SK-N-SH treated with all-trans-retinoic acid at 6 μM for 48 hours (cell line): ENCODE data around the gene COL15A1.

ENCODE experiments used
- ARNTL ChIP-seq: fragments of 450-650 bp; formaldehyde crosslinking; IDR thresholded peaks from 2 replicates; pipeline ENCODE4 v1.5.0; 2020; ENCODE audit warnings: low read depth, mild to moderate bottlenecking, moderate library complexity, borderline replicate concordance
- CSDC2 ChIP-seq: fragments of 250-450 bp; sonication (Bioruptor Pico); IDR thresholded peaks from 2 replicates; pipeline ENCODE4 v1.5.0; 2020; ENCODE audit warnings: mild to moderate bottlenecking, moderate library complexity
- ESRRG ChIP-seq: fragments of 250-450 bp; sonication (Bioruptor Pico); IDR thresholded peaks from 2 replicates; pipeline ENCODE4 v1.6.1; 2021; ENCODE audit warnings: mild to moderate bottlenecking
- OSR1 ChIP-seq: fragments of 250-450 bp; sonication (Bioruptor Pico); IDR thresholded peaks from 2 replicates; pipeline ENCODE4 v1.8.0; 2022; ENCODE audit warnings: moderate library complexity, mild to moderate bottlenecking, inconsistent platforms
- PATZ1 ChIP-seq: fragments of 250-450 bp; sonication (Bioruptor Pico); IDR thresholded peaks from 2 replicates; pipeline ENCODE4 v1.8.0; 2020; ENCODE audit warnings: mild to moderate bottlenecking, moderate library complexity, borderline replicate concordance
- RARB ChIP-seq: fragments of 250-450 bp; sonication (Bioruptor Pico); IDR thresholded peaks from 2 replicates; pipeline ENCODE4 v1.8.0; 2021; ENCODE audit warnings: mild to moderate bottlenecking, moderate library complexity
- SNAI2 ChIP-seq: fragments of 250-450 bp; sonication (Bioruptor Pico); IDR thresholded peaks from 2 replicates; pipeline ENCODE4 v1.5.0; 2020; ENCODE audit warnings: mild to moderate bottlenecking, moderate library complexity
- TSHZ2 ChIP-seq: fragments of 250-450 bp; sonication (Bioruptor Pico); IDR thresholded peaks from 2 replicates; pipeline ENCODE4 v1.5.0; 2020; ENCODE audit warnings: mild to moderate bottlenecking, moderate library complexity
- ZC3H10 ChIP-seq: fragments of 250-450 bp; sonication (Bioruptor Pico); IDR thresholded peaks from 2 replicates; pipeline ENCODE4 v1.5.1; 2021; ENCODE audit warnings: mild to moderate bottlenecking, moderate library complexity
- ZFP30 ChIP-seq: fragments of 450-650 bp; formaldehyde crosslinking; IDR thresholded peaks from 2 replicates; pipeline ENCODE4 v1.5.0; 2022; ENCODE audit warnings: mild to moderate bottlenecking, moderate library complexity
- ZNF565 ChIP-seq: fragments of 450-650 bp; formaldehyde crosslinking; conservative IDR thresholded peaks from 2 replicates; pipeline ENCODE4 v1.5.0; 2020; ENCODE audit warnings: low read depth, mild to moderate bottlenecking, moderate library complexity
- ZNF70 ChIP-seq: fragments of 450-650 bp; formaldehyde crosslinking; IDR thresholded peaks from 2 replicates; pipeline ENCODE4 v1.5.0; 2020; ENCODE audit warnings: mild to moderate bottlenecking, moderate library complexity
- ZNF8 ChIP-seq: fragments of 450-650 bp; formaldehyde crosslinking; IDR thresholded peaks from 2 replicates; pipeline ENCODE4 v1.5.0; 2020; ENCODE audit warnings: mild to moderate bottlenecking, moderate library complexity
- TF ChIP-seq, protein P1 (sequence below): fragments of 250-450 bp; sonication (Bioruptor Pico); IDR thresholded peaks from 2 replicates; pipeline ENCODE4 v1.5.1; 2020; ENCODE audit warnings: low read depth, mild to moderate bottlenecking, moderate library complexity

- TF ChIP-seq ZC3H10 (CRISPR knock-in tag) (no peak), OSR1 (CRISPR knock-in tag) (no peak), ZFP30 (no peak), ZNF70 (no peak), PATZ1 (CRISPR knock-in tag) (no peak), SNAI2 (CRISPR knock-in tag) (no peak), ZNF565 (CRISPR knock-in tag) (no peak), TSHZ2 (CRISPR knock-in tag) (no peak), RARB (CRISPR knock-in tag) (no peak), ARNTL (CRISPR knock-in tag) (no peak), ZNF8 (no peak), ESRRG (CRISPR knock-in tag) (no peak), CSDC2 (CRISPR knock-in tag) (no peak)
- TF ChIP-seq, protein P1, sequence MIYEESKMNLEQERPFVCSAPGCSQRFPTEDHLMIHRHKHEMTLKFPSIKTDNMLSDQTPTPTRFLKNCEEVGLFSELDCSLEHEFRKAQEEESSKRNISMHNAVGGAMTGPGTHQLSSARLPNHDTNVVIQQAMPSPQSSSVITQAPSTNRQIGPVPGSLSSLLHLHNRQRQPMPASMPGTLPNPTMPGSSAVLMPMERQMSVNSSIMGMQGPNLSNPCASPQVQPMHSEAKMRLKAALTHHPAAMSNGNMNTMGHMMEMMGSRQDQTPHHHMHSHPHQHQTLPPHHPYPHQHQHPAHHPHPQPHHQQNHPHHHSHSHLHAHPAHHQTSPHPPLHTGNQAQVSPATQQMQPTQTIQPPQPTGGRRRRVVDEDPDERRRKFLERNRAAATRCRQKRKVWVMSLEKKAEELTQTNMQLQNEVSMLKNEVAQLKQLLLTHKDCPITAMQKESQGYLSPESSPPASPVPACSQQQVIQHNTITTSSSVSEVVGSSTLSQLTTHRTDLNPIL (CRISPR knock-in tag) = no peak
Measured at GRCh38 chr9:99044827-99045226, 101.1 kb downstream of the COL15A1 start.
